Measurements from ENCODE around the gene CA6. TPM values are rescaled to one million over a fixed set of nuclear protein-coding genes. Genes with fewer than 3 reads are reported as not detected.

Gene CA6
- total RNA-seq, 1 experiment from 2014 or later: not detected

GRCh38 chr1:8943498-8944405 lies 1.9 kb upstream of the CA6 start:
- Histone ChIP-seq H3K27ac (ENCODE audit: low read length) (no peak overlapping the region), H3K4me1 (ENCODE audit: control insufficient read depth, insufficient read depth, low read length) (peaks cover 14% of the 10 kb centered on the region), H3K4me3 (ENCODE audit: low read depth in 2 of 2, low read length in 2 of 2) (no peak overlapping the region), H3K27me3 (ENCODE audit: control insufficient read depth, insufficient read depth, low read length) (no peaks in the 10 kb centered on the region), H3K9me3 (ENCODE audit: control insufficient read depth, insufficient read depth, low read depth, low read length) (peaks cover 3% of the 10 kb centered on the region; the same call in 1 of the 2 replicates), H3K36me3 (ENCODE audit: control insufficient read depth, insufficient read depth, low read length) (no peaks in the 10 kb centered on the region)
- ATAC-seq (no peak), DNase-seq (ENCODE audit: low read depth, low spot score) (no peak)
- intact Hi-C loops (cut with micrococcal nuclease; ENCODE audit: unreplicated experiment) (no loop called here), in situ Hi-C loops (cut with HindIII; ENCODE audit: low pct_unique_long_range_greater_than_20kb, low sequenced_read_pairs) (no loop called here)
- TF ChIP-seq TCF7L2 (IDR thresholded peaks at IDR 0.05; ENCODE audit: low read depth, low read length) (no peak), SIN3A (IDR thresholded peaks at IDR 0.05; ENCODE audit: borderline replicate concordance, insufficient read depth, low read depth, low read length) (no peak), REST (IDR thresholded peaks at IDR 0.05; ENCODE audit: insufficient read depth in 1 of 2, low read depth in 2 of 2, low read length in 1 of 2) (no peak), CTCF (IDR thresholded peaks at IDR 0.05) (no peak), POLR2AphosphoS5 (IDR thresholded peaks at IDR 0.05; ENCODE audit: low read depth, low read length) (no peak)
- POLR2A ChIA-PET: no interaction called here
- no TSS peak for BruUV-seq (replicated peaks)
- CTCF ChIA-PET: no interaction called here

GRCh38 chr1:8947127-8947691 lies 1.5 kb downstream of the CA6 start:
- ATAC-seq (no peak), DNase-seq (ENCODE audit: low read depth, low spot score) (no peak)
- Histone ChIP-seq H3K4me1 (ENCODE audit: control insufficient read depth, insufficient read depth, low read length) (peaks cover 14% of the 10 kb centered on the region), H3K4me3 (ENCODE audit: low read depth in 2 of 2, low read length in 2 of 2) (no peak overlapping the region), H3K9me3 (ENCODE audit: control insufficient read depth, insufficient read depth, low read depth, low read length) (no peaks in the 10 kb centered on the region), H3K27me3 (ENCODE audit: control insufficient read depth, insufficient read depth, low read length) (no peaks in the 10 kb centered on the region), H3K36me3 (ENCODE audit: control insufficient read depth, insufficient read depth, low read length) (no peaks in the 10 kb centered on the region), H3K27ac (ENCODE audit: low read length) (no peak overlapping the region)
- in situ Hi-C loops (cut with HindIII; ENCODE audit: low pct_unique_long_range_greater_than_20kb, low sequenced_read_pairs) (no loop called here), intact Hi-C loops (cut with micrococcal nuclease; ENCODE audit: unreplicated experiment) (no loop called here)
- ChIA-PET CTCF (interaction anchor here (0.6 to 0.7 kb wide), 2 partner anchors 57 to 287 kb away, joined by 3 to 5 read pairs; no protein-coding TSS in a partner anchor), POLR2A (no interaction called here)
- no peak for TF ChIP-seq CTCF (IDR thresholded peaks at IDR 0.05)
- TF ChIP-seq POLR2AphosphoS5 (IDR thresholded peaks at IDR 0.05; ENCODE audit: low read depth, low read length): no peak
- TF ChIP-seq SIN3A (IDR thresholded peaks at IDR 0.05; ENCODE audit: borderline replicate concordance, insufficient read depth, low read depth, low read length): no peak
- no peak for TF ChIP-seq REST (IDR thresholded peaks at IDR 0.05; ENCODE audit: insufficient read depth in 1 of 2, low read depth in 2 of 2, low read length in 1 of 2)
- no peak for TF ChIP-seq TCF7L2 (IDR thresholded peaks at IDR 0.05; ENCODE audit: low read depth, low read length)
- no TSS peak for BruUV-seq (replicated peaks)
